ENCODE data around the gene PCIF1. TPM values are rescaled to one million over a fixed set of nuclear protein-coding genes. Genes with fewer than 3 reads are reported as not detected.
"Not testable (repeated sequence)": the region's sequence is repeated elsewhere in the genome, so short reads cannot be mapped to it uniquely, and the experiment has no call there.

The PCIF1 gene
- total RNA-seq, 1 donor from 2014 or later, result 8.9 TPM

- no peak for DNase-seq (ENCODE audit: low spot score)
Measured at GRCh38 chr20:45965169-45966002, 30.9 kb downstream of the PCIF1 start.

- no peak for DNase-seq (ENCODE audit: low spot score)
Measured at GRCh38 chr20:45967551-45968080, 33.1 kb downstream of the PCIF1 start.

GRCh38 chr20:45968081-45968671 is 33.7 kb downstream of the PCIF1 start:
- DNase-seq (ENCODE audit: low spot score), result no peak

DNA sequence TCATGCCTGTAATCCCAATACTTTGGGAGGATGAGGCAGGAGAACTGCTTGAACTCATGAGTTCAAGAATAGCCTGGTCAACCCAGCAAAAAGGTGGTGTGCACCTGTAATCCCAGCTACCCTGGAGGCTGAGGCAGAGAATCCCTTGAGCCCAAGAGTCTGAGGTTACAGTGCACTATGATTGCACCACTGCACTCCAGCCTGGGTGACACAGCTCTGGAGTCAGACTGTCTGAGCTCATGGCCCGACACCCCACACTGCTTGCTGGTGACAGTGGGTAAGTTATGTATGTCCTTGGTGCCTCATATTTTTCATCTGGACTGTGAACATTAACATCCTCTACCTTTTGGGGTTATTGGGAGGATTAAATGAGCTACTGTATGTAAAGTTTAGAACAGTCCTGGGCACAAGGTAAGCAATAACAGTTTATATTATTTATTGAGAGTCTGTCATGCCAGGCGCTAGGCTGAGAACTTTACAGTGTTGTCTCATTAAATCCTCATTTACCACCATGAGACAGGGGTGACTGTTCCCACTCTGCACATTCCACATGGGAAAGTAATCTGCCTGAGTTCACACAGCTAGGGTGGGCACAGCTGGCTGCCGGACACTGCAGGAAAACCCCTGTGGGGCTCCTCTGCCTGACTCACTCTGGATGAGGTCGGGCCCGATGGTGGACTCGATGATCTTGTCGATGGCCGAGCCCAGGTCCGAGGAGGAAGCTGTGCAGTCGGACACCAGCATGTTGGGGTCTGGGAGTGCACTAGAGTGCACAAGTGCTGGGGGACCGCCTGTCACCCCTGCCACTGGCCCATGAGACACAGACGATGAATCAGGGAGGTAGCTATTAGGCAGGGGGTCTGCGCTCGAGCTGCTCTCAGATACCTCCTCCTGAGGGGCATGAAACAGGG is 34.6 kb downstream of the PCIF1 start:
- DNase-seq (ENCODE audit: low spot score), result no peak

DNA sequence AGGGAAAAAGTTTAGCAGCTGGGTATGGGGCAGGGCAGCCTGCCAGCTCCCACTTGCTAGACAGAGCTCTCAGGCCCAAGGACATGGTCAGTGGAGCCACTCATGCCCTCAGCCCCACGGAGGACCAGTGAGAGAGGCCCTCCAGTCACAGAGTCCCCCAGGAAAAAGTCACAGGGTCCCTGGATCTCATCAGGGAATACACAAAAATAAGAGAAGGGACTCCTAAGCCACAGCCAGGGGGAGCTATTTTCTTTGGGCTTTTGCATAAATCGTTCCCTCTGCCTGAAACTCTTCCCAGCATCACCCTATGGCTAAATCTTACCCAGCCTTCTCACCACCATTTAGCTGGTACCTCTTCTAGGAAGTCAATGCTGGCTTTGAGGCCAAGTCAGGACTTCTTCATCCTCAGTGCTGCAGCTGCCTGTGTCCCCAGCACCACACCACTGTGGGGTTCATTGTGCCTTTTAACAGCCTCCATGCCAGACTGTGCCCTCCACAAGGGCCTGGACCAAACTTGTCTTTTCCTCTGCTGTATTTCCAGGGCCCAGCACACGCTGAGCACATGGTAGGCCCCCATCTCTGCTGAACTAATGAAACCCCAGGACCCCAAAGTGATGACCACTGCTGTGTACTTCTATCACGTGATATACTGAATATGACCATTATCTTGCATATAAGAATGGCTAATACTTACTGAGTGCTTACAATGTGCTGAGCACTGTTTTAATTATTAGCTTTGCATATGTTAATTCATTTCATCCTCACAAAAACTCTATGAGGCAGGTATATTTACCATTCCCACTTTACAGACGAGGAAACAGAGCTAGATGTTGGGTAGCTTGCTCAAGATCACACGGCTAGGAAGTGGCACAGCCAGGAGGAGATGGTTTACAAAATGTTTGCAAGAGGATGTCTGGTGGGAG is 35.5 kb downstream of the PCIF1 start:
- DNase-seq (ENCODE audit: low spot score), result peak; percentile 39

DNA sequence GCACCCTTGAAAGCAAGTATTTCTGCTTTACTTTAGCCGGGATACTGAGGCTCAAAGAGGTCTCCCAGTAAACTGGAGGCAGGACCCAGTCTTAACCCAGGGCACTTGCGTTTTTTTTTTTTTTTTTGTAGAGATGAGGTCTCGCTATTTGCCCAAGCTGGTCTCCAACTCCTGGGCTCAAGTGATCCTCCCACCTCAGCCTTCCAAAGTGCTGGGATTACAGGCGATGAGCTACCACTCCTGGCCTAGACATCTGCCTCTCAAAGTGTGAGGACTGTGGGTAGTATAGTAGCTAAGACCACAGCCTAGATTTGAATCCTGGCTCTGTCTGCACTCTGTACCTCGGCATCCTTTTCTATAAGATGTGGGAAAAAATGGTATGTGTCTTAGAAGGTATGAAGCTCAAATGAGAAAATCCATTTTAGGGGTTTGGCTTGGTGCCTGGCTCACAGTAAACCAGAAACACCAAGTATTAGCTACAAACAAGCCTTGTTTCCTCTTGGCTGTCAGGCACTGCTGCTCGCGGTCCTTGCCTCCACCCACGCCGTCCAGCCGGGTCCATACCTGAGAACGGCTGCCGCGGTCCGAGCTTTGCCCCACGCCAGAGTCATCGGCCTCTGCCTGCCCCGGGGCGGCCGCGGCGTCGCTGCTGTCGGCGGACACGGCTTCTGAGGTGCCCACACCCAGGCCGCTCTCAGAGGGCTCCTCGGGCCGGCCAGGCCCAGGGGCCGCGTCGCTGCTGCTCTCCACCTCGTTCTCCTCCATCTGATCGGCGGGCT is 36.4 kb downstream of the PCIF1 start:
- peak; percentile 37 for DNase-seq (ENCODE audit: low spot score)

- DNase-seq (ENCODE audit: low spot score), result no peak
Measured at GRCh38 chr20:45971425-45971674, 36.9 kb downstream of the PCIF1 start.

DNA sequence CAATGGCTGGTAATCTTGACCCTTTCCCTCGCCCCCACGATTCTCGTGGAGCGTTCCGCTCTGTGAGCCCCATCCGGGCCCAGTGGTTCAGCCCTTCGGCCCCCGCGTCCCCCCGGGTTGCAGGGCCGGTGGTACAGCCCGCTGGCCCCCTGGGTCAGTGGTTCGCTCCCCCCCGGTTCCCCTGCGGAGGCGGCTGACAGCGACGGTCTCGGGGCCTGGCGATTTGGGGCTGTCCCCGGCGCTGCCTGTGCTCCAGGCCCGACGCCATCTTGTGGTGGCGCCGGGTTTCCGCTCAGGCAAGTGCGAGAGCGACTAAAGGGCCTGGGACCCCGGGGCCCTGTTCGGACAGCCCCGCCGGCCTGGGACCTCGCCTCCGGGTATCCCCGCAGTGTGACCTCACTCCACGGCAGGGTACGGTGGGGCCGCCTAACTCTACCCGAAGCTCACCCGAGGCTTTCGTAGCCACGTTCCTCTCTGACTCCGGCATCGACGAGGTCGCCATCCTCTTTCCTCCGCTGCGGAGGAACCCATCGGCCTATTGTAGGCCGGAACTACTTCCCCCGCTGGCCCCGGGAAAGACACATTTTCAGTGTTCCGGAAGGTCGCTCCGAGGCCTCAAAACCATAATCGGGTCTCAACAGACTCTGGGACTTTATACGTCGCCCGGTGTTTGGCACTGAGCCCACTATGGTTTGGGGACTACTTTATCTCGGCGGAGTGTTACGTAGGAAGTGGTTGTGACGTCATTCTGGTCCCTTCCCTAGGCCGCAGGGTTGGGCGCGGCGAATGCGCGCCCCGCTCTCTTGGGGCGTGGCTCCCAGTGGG is 37.4 kb downstream of the PCIF1 start, which contains the start of gene ZNF335:
ZNF335 (minus strand) TSS at position 529 of the 825 bp plus-strand sequence. CDS start 793 bp downstream, outside the sequence.
- peak; percentile 97 for DNase-seq (ENCODE audit: low spot score)

GRCh38 chr20:45972500-45973183 is 38.2 kb downstream of the PCIF1 start:
- DNase-seq (ENCODE audit: low spot score), result no peak

- DNase-seq (ENCODE audit: low spot score), result no peak
Measured at GRCh38 chr20:45974896-45975565, 40.5 kb downstream of the PCIF1 start.

DNA sequence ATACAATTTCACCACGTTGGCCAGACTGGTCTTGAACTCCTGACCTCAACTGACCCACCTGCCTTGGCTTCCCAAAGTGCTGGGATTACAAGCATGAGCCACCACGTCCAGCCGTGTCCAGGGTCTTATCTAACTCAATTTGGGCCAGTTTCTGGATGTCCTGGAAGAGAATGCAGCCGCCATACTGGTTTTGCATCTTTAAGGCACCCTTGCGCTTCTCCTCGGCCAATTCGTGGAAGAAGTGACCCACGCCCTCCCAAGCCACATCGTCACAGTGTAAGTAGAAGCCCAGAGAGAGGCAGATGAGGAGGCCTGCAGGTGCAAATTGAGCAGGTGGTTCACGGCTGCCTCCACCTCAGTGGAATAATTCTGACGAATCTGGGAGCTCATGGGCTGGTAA is 41.2 kb downstream of the PCIF1 start:
- DNase-seq (ENCODE audit: low spot score), result no peak

DNA sequence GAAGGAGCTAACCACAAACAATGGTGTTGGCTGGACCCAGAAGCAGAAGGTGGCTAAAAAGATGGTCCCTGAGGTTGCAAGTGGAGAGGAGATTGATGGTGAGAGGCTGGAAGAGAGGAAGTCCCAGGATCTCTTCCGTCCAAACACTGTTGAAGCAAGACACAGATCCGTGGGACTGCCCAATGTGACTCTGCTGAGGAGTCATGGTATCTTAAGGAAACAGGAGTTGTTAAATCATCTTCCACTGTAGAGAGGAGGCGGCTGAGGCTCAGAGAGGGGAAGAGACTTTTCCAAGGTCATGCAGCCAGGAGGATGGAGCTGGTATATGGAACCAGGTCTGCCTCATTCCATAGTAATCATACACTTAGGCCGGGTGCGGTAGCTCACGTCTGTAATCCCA is 41.6 kb downstream of the PCIF1 start:
- no peak for DNase-seq (ENCODE audit: low spot score)

DNA sequence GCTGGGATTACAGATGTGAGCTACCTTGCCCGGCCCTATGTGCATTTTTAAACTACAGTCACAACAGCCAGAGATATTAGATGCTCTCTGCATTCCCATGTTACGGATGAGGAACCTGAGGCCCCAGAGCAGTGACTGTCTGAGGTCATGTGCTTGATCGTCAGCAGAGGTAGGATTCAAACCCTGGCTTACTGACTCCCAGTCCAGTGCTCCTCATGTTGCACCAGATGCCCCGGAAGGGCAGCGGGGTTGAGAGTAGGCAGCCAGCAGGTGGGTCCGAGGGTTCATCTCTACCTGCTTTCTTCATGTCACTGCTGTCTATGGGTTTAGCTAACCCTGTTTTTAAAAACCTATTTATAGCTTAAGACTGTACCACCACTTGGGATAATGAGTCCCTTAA is 46.8 kb downstream of the PCIF1 start:
- DNase-seq (ENCODE audit: low spot score), result no peak

DNA sequence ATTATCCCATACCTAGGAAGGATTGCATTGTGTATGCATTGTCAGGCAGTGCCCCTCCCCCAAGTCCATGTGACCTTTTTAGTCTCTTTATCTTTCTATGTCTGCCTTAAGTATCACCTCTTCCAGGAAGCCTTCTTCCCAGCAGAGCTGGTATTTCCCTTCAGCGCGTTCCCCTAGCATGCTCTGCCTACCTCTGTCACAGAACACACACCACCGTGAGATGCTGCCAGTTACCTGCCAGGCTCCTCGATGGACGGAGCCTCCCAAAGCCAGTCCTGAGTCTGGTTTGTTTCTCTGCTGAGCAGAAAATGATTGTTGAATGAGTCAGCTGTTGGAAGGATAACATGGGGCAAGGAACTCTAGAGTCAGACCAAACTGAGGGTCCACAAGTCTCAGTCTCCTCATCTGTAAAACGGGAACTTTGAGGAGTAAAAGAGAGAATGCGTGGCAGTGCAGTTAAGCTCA is 48.8 kb downstream of the PCIF1 start:
- no peak for DNase-seq (ENCODE audit: low spot score)

DNA sequence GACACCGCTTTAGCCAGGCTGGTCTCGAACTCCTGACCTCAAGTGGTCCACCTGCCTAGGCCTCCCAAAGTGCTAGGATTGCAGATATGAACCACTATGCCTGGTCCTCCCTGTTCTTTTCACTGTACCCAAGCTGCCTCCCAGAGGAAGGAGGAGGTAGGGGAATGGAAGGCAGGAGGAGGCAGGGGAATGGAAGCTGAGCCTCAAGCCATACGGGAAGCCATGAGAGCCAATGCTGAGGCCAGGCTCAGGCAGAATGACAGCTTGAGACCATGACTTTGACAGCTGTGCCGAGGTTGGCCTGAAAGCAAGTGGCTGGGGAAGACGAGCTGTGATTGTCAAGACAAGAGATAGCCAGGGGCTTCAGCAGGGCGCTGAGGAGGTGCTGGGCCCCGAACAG is 51.1 kb downstream of the PCIF1 start:
- DNase-seq (ENCODE audit: low spot score), result no peak

DNA sequence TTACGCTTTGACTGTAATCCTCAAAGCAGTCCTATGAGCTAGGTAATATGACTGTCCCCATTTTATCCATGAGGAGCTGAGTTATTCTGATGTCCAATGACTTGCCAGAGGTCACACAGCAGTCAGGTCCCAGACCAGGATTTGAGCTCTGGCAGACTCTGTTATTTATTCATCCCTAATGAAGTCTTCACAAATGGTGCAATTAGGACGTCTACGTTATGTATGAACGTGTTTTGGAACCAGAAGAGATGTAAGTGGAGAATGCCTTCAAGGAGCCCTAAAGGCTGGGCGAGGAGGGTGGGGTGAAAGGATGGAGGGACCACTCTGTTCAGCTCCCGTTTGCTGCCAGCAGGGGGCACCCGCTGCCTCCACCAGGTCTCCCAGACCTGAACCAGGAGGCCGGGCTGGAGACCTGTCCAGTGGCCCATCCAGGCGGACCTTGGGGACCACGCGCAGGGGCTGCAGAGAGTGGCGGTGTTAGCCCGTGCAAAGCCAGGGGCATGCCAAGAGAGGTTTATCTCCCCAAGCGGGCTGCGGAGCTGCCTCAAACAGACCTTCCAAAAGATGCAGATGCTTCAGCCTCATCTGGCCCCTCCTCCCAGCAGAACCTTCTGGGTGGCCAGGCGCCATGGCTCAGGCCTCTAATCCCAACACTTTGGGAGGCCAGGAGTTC is 52.8 kb downstream of the PCIF1 start:
- peak; percentile 34 for DNase-seq (ENCODE audit: low spot score)

- DNase-seq (ENCODE audit: low spot score), result not testable (repeated sequence)
Measured at GRCh38 chr20:45988830-45989229, 54.3 kb downstream of the PCIF1 start.
